Activated CD4-positive, alpha-beta memory T cell treated with anti-CD3 and anti-CD28 coated beads, Interleukin-2, amount 10 ng/mL, durations not matched to agents 7 days and 5 days (primary cell): ENCODE data around the gene MED12L. TPM values are rescaled to one million over a fixed set of nuclear protein-coding genes. Genes with fewer than 3 reads are reported as not detected.

Experiments used
- CTCF ChIA-PET: fragments of 350-600 bp; sonication (Branson Sonifier 250); formaldehyde crosslinking; loops from one replicate; lab custom pipeline; 2021; ENCODE audit warnings: antibody characterized with exemption, inconsistent platforms; lab: Charles Lee
- POLR2A ChIA-PET: fragments of 350-600 bp; sonication (Branson Sonifier 250); formaldehyde crosslinking; loops from one replicate; lab custom pipeline; 2021; ENCODE audit warnings: antibody characterized with exemption; lab: Charles Lee
- DNase-seq: peaks from one replicate; pipeline ENCODE4 v3.0.0-alpha.2; 2020
- H3K27ac Mint-ChIP-seq: one replicate; pipeline ENCODE4 v1.8.0; 2021; ENCODE audit warnings: mild to moderate bottlenecking, mixed read lengths
- H3K27me3 Mint-ChIP-seq: one replicate; pipeline ENCODE4 v1.8.0; 2021; ENCODE audit warnings: mixed read lengths
- H3K36me3 Mint-ChIP-seq: one replicate; pipeline ENCODE4 v1.8.0; 2021; ENCODE audit warnings: low read depth, mixed read lengths
- H3K4me1 Mint-ChIP-seq: one replicate; pipeline ENCODE4 v1.8.0; 2021; ENCODE audit warnings: mixed read lengths
- H3K4me3 Mint-ChIP-seq: one replicate; pipeline ENCODE4 v1.8.0; 2021; ENCODE audit warnings: mild to moderate bottlenecking, mixed read lengths
- H3K9me3 Mint-ChIP-seq: one replicate; pipeline ENCODE4 v1.8.0; 2021; ENCODE audit warnings: mixed read lengths
- total RNA-seq, 2 experiments: library from RNA; stranded (reverse); gene quantifications; one replicate each; pipeline ENCODE4 v1.2.3, GENCODE V29; 2021

The MED12L gene
- total RNA-seq, 2 experiments from 2014 or later, result 1.6 TPM

DNA sequence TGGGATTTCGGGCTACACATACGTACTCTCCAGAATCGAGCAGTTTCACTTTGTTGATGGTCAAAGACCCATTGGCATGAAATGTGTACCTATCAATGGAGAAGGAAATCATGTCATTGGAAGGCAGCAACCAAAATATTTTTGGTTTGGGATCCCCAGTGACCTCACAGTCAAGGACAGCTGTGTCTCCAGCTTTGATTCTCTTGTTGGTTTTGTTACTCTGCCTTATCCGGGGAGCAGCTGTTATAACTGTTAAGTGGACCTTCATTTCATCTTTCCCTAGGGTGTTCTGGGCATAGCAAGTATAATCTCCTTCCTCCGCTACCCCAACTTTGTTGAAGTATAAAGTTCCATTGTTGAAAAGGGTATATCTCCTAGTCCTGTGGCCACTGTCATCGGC lies 352.4 kb downstream of the MED12L start:
- ChIA-PET POLR2A (no interaction called here), CTCF (interaction anchor here (1.0 to 1.3 kb wide), 2 partner anchors 27 to 401 kb away, joined by 3 to 4 read pairs; no protein-coding TSS in a partner anchor)
- Mint-ChIP-seq H3K27me3 (no peaks in the 10 kb centered on the region), H3K4me1 (no peaks in the 10 kb centered on the region), H3K4me3 (no peak overlapping the region), H3K27ac (no peak overlapping the region), H3K9me3 (no peaks in the 10 kb centered on the region), H3K36me3 (no peaks in the 10 kb centered on the region)
- no peak for DNase-seq

DNA sequence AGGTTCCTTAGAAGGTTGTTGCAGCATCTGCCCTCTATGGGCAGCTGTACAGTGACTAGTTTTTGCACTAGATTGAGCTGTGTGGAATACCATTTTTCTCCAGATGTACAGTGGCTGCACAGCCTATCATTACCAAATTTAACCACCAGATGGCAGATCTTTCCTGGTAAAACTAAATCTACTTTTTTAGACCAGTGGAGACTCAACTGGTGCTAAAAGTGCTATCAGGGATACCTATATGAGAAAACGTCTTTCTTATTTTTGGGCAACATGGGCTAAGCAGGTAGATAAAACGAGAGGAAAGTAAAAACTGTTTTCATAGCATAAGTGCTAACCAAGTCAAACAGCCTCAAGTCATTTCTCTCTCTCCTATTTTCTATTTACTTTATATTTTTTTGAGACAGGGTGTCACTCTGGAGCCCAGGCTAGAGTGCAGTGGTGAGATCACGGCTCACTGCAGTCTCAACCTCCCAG lies 354.2 kb downstream of the MED12L start:
- DNase-seq, result no peak
- Mint-ChIP-seq H3K27ac (no peak overlapping the region), H3K9me3 (no peaks in the 10 kb centered on the region), H3K4me1 (no peaks in the 10 kb centered on the region), H3K27me3 (no peaks in the 10 kb centered on the region), H3K36me3 (no peaks in the 10 kb centered on the region), H3K4me3 (no peak overlapping the region)
- POLR2A ChIA-PET, result no interaction called here
- CTCF ChIA-PET, result interaction anchor here (0.8 to 1.8 kb wide), 8 partner anchors 8 to 1135 kb away, joined by 3 to 6 read pairs (median 3); no protein-coding TSS in a partner anchor

DNA sequence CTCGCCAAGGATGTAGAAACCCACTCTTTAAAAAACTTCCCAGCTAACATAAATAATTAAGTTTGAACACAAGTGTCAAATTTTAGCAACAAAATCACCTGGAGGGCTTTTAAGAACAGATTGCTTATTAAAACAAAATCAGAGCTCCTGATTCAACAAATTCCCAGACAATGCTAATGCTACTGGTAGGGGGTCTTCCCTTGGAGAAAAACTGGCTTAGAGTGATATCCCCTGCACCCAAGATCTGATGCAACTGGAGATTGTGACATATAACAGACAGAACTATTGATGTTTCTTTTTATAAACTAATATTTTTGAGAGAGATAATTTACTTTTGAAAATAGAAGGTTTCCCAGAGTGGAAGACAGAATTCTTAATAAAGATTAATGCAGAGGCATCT lies 355.5 kb downstream of the MED12L start:
- ChIA-PET POLR2A (no interaction called here), CTCF (interaction anchor here (0.6 to 1.8 kb wide), 3 partner anchors 10 to 28 kb away, joined by 3 to 6 read pairs (median 4); no protein-coding TSS in a partner anchor)
- no peaks in the 10 kb centered on the region for H3K9me3 Mint-ChIP-seq
- DNase-seq, result no peak
- no peaks in the 10 kb centered on the region for H3K36me3 Mint-ChIP-seq
- no peak overlapping the region for H3K27ac Mint-ChIP-seq
- no peak overlapping the region for H3K4me3 Mint-ChIP-seq
- H3K4me1 Mint-ChIP-seq, result no peaks in the 10 kb centered on the region
- no peaks in the 10 kb centered on the region for H3K27me3 Mint-ChIP-seq

- Mint-ChIP-seq H3K9me3 (no peaks in the 10 kb centered on the region), H3K27me3 (peaks cover 8% of the 10 kb centered on the region), H3K4me1 (no peaks in the 10 kb centered on the region), H3K36me3 (no peaks in the 10 kb centered on the region), H3K4me3 (no peak overlapping the region), H3K27ac (no peak overlapping the region)
- DNase-seq, result no peak
- CTCF ChIA-PET, result no interaction called here
- POLR2A ChIA-PET, result no interaction called here
Measured at GRCh38 chr3:151443583-151443982, 358.1 kb downstream of the MED12L start.

DNA sequence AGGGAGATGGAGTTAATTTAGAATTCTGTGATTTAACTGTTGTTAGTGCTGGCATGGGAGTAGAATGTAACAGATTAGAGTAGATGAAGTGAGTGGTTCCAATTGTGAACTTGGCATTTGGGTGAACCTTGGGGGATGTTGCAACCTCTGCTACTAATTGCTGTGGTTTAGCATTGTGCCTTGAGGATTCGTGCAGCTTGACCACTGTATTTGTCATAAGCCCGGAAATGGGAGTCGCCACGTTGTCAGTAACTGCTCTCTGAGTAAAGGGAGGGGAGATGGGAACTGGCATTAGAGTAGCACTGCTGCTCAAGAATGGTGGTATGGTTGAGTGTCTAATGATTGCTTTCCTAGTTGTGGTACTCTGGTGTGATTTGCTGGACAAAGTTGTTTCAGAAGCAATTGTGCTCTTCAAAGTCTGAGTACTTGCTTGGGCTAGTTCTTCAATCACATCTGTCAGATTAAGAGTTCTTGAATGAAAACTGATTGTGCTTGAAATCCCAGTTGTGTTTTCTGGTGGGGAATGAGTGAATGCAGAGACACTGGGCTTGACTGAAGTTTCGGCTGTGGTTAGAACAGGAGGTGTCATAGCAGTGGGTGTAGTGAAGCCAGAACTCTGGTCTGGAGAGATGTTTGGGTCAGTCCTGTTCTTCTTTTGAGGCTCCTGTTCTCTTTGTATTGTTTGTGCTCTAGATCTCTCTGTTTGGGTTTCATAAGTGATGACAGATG lies 360.0 kb downstream of the MED12L start:
- Mint-ChIP-seq H3K36me3 (no peaks in the 10 kb centered on the region), H3K4me3 (no peak overlapping the region), H3K9me3 (no peaks in the 10 kb centered on the region), H3K27ac (no peak overlapping the region), H3K4me1 (no peaks in the 10 kb centered on the region), H3K27me3 (peaks cover 11% of the 10 kb centered on the region)
- POLR2A ChIA-PET, result no interaction called here
- CTCF ChIA-PET, result no interaction called here
- no peak for DNase-seq

DNA sequence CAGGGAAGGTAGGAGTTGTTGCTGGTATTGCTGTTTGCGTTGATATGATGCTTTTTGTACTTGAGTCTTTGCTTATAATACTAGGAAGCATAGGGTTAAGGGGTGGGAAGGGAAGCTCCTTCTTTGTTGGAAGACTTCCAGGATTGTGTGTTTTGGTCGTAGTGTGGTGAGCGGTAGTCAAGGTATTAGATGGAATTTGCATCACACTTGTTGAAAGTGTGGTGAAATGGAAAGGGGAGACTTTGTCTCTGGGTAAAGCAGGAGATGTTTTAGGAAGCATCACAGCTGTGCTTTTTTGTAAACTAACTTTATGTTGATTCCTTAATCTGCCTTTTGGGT lies 360.5 kb downstream of the MED12L start:
- ChIA-PET CTCF (no interaction called here), POLR2A (no interaction called here)
- Mint-ChIP-seq H3K4me1 (no peaks in the 10 kb centered on the region), H3K4me3 (no peak overlapping the region), H3K9me3 (no peaks in the 10 kb centered on the region), H3K36me3 (no peaks in the 10 kb centered on the region), H3K27me3 (peaks cover 12% of the 10 kb centered on the region), H3K27ac (no peak overlapping the region)
- DNase-seq, result no peak

DNA sequence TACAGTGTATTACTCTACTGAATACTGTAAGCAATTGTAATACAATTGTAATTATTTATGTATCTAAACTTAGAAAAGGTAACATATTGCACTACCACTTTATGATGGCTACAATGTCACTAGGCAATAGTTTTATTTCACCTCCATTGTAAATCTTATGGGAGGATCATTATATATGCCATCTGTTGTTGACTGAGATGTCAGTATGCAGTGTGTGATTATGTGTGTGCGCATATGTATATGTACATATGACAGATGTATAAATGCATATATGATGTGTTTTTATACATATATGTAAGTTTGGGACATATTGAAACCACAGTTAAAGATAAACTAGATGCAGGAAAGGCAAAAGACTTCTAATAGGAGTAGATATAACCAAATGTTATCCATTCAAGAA lies 366.9 kb downstream of the MED12L start:
- no peak for DNase-seq
- peaks cover 15% of the 10 kb centered on the region for H3K27me3 Mint-ChIP-seq
- H3K9me3 Mint-ChIP-seq, result no peaks in the 10 kb centered on the region
- H3K4me1 Mint-ChIP-seq, result no peaks in the 10 kb centered on the region
- CTCF ChIA-PET, result interaction anchor here (0.6 kb wide), 1 partner anchor 663 kb away, joined by 3 read pairs; no protein-coding TSS in a partner anchor
- no peaks in the 10 kb centered on the region for H3K36me3 Mint-ChIP-seq
- H3K4me3 Mint-ChIP-seq, result no peak overlapping the region
- no peak overlapping the region for H3K27ac Mint-ChIP-seq
- POLR2A ChIA-PET, result no interaction called here

- peaks cover 14% of the 10 kb centered on the region for H3K27me3 Mint-ChIP-seq
- CTCF ChIA-PET, result interaction anchor here (0.6 kb wide), 1 partner anchor 662 kb away, joined by 3 read pairs; no protein-coding TSS in a partner anchor
Measured at GRCh38 chr3:151452841-151453240, 367.4 kb downstream of the MED12L start.

DNA sequence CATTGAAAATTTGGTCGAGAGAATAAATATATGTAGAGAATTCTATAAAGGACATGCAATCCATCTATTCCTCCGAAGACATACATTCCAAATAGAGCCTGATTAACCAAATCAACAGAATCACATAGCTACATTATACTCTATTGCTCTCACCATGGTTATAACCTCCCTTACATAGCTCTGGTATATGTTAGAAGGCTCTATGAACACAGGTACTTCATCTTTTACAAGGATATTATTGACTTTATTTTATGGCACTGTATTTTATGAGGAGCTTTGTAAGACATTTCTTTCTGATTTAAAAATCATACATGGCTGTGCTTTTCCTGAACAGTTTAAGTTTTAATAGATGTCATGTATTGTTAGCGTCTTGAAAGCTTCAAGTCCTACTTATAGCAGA lies 370.6 kb downstream of the MED12L start:
- Mint-ChIP-seq H3K36me3 (no peaks in the 10 kb centered on the region), H3K27ac (no peak overlapping the region), H3K4me3 (no peak overlapping the region), H3K4me1 (no peaks in the 10 kb centered on the region), H3K27me3 (peaks cover 27% of the 10 kb centered on the region), H3K9me3 (no peaks in the 10 kb centered on the region)
- CTCF ChIA-PET, result interaction anchor here (0.6 to 2.1 kb wide), 2 partner anchors 12 to 288 kb away, joined by 3 to 8 read pairs; no protein-coding TSS in a partner anchor
- DNase-seq, result no peak
- POLR2A ChIA-PET, result no interaction called here

More at GRCh38 chr3:151452841-151453240, 367.4 kb downstream of the MED12L start:
- no peaks in the 10 kb centered on the region for H3K4me1 Mint-ChIP-seq
- H3K36me3 Mint-ChIP-seq, result no peaks in the 10 kb centered on the region
- H3K9me3 Mint-ChIP-seq, result no peaks in the 10 kb centered on the region
- POLR2A ChIA-PET, result no interaction called here
- H3K4me3 Mint-ChIP-seq, result no peak overlapping the region
- no peak overlapping the region for H3K27ac Mint-ChIP-seq
- no peak for DNase-seq

- no peak overlapping the region for H3K4me3 Mint-ChIP-seq
- DNase-seq, result no peak
- no peaks in the 10 kb centered on the region for H3K36me3 Mint-ChIP-seq
- POLR2A ChIA-PET, result no interaction called here
- no peaks in the 10 kb centered on the region for H3K9me3 Mint-ChIP-seq
- H3K27ac Mint-ChIP-seq, result no peak overlapping the region
- CTCF ChIA-PET, result interaction anchor here (0.8 to 1.0 kb wide), 2 partner anchors 9 to 379 kb away, joined by 3 to 4 read pairs; no protein-coding TSS in a partner anchor
- no peaks in the 10 kb centered on the region for H3K4me1 Mint-ChIP-seq
- peaks cover 45% of the 10 kb centered on the region for H3K27me3 Mint-ChIP-seq
Measured at GRCh38 chr3:151459358-151459757, 373.9 kb downstream of the MED12L start.

- Mint-ChIP-seq H3K9me3 (no peaks in the 10 kb centered on the region), H3K36me3 (no peaks in the 10 kb centered on the region), H3K4me3 (no peak overlapping the region), H3K27me3 (peaks cover 52% of the 10 kb centered on the region), H3K4me1 (no peaks in the 10 kb centered on the region), H3K27ac (no peak overlapping the region)
- ChIA-PET CTCF (interaction anchor here (0.8 kb wide), 1 partner anchor 378 kb away, joined by 3 read pairs; no protein-coding TSS in a partner anchor), POLR2A (no interaction called here)
- no peak for DNase-seq
Measured at GRCh38 chr3:151460228-151460627, 374.8 kb downstream of the MED12L start.

- Mint-ChIP-seq H3K27me3 (peaks cover 57% of the 10 kb centered on the region), H3K4me1 (no peaks in the 10 kb centered on the region), H3K9me3 (no peaks in the 10 kb centered on the region), H3K27ac (no peak within 1 kb of the TSS), H3K36me3 (no peaks in the 10 kb centered on the region), H3K4me3 (no peak within 1 kb of the TSS)
- ChIA-PET POLR2A (no interaction called here), CTCF (no interaction called here)
- no peak for DNase-seq
Measured at GRCh38 chr3:151460774-151461450, 375.4 kb downstream of the MED12L start, which contains the start of gene IGSF10. IGSF10 (minus strand) TSS chr3:151461061; CDS start chr3:151458709, 2,352 bp downstream.

- Mint-ChIP-seq H3K27me3 (peaks cover 58% of the 10 kb centered on the region), H3K4me1 (no peaks in the 10 kb centered on the region), H3K36me3 (no peaks in the 10 kb centered on the region), H3K4me3 (no peak overlapping the region), H3K9me3 (no peaks in the 10 kb centered on the region), H3K27ac (no peak overlapping the region)
- POLR2A ChIA-PET, result no interaction called here
- no peak for DNase-seq
- CTCF ChIA-PET, result no interaction called here
Measured at GRCh38 chr3:151462278-151462780, 376.9 kb downstream of the MED12L start.
